ENCODE results near the gene SLC7A7. TPM values are rescaled to one million over a fixed set of nuclear protein-coding genes. Genes with fewer than 3 reads are reported as not detected.
"Not testable (repeated sequence)": the region's sequence is repeated elsewhere in the genome, so short reads cannot be mapped to it uniquely, and the experiment has no call there.

Gene SLC7A7
- total RNA-seq, 1 donor from 2014 or later = 4.8 TPM

DNA sequence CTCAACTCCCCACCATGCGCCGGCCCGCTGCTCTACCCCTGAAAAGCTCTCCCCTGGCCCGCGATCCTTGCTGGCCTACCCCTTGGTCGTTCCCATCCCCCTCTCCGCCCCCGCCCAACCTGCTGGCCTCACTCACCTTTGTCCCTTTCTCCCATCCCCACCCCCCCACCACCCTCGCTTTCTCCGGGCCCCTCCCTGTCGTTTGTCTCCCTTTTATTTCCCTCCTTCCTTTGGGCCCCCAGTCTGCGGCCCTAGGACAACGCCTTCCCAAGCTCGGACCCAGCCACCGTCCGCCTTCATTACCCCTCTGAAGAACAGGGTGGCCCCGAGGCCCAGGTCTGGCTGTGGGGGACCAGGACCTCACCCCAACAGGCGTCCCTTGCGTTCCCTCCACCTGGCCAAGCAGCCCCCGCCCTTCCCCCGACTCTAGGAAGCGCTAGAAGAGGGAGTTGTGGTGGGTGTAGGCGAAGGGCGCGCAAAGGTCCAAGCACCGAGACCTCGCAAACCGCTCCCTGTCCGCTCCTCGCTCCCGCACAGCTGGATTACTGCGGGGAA, 6.9 kb upstream of the SLC7A7 start:
- no peak for DNase-seq (ENCODE audit: low spot score)

DNA sequence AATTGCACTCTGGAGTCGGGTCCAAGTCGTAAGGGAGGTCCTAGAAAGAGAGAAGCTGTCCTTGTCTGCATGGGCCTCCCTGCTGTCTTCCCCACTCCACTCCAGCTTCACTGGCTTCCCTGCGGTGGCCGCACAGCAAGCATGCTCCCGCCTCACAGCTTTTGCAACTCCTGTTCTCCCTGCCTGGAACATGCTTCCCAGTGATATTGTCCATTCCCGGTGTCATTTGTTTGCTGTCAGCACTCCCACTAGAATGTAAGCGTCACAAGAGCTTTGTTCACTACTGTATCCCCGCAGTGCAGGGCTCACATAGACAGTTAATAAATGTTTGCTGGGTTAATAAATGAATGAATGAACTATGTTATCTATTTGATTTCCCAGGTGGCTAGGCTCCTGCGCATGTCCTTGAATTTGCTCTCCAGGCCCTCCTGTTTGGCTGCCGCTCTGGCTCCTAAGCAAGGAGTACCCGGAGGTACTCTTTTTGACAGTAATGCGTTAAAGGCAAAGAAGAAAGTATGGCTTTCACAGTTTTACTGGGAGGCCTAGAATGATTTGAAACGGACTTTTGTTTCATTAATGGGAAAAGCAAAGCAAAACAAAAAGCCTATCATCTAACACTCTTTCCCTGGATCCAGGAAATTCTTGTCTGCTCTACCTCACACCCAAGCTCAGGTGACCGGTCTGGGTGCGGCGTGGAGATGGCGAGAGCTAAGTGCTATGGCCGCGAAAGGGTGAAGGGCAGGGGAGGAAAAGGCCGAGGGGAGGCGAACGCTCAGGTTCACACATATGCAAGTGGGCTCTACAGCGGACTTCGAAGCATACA, 6.2 kb upstream of the SLC7A7 start:
- peak; percentile 38 for DNase-seq (ENCODE audit: low spot score)

DNA sequence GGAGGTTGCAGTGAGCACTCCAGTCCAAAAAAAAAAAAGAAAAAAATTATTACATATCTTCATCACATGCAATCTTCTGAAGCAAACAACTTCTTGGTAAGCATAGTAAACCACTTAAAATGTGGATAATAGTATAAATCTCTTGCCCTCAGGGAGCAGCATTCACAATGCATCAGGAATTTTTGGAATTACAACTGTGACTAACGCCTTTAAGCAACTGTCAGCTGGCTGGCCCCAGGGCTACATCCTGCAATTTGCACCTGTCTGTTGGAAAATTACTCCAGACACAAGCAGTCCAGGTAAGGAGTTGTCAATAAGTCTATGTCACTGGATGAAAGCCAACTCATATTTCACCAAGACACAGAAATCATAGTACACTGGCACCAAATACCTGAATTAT, 5.5 kb upstream of the SLC7A7 start:
- DNase-seq (ENCODE audit: low spot score) = no peak

DNA sequence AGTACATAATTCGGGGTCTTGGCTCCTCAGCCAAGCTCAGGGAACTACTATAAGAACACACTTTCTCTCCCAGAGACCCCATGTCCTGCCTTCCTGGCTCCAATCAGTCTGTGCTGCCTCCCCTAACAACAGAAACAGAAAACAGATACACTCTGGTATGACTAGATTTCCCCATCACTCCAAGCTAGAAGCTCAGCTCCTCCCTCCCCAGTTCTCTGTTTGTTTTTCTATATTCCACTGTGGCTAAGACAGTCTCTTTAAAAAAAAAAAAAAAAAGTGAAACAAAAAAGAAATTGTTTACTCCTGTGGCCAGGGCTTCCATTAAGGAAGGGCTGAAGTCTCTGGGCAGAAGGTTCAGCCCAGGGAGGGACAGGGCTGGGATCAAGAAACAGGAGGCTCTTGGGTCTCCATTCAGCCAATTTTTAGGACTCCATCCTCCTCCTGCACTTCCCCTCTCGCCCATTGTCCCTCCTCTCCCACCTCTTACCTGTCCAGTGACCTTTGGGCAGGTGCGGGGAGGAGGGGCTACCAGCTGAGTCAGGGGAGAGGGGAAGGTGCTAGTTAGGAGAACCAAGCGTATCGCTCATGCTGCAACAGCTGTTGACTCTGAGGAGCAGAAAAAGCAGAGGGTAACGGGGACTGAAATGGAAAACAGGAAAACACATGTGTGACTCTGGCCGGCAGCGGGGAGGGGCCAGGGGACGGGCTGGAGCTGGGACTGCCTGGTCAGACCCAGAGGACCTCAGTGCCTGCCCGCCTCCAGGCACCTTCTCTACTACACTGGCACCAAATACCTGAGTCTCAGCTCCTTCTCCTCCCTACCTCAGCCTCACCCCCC, 4.1 kb upstream of the SLC7A7 start:
- DNase-seq (ENCODE audit: low spot score) = peak; percentile 91

DNA sequence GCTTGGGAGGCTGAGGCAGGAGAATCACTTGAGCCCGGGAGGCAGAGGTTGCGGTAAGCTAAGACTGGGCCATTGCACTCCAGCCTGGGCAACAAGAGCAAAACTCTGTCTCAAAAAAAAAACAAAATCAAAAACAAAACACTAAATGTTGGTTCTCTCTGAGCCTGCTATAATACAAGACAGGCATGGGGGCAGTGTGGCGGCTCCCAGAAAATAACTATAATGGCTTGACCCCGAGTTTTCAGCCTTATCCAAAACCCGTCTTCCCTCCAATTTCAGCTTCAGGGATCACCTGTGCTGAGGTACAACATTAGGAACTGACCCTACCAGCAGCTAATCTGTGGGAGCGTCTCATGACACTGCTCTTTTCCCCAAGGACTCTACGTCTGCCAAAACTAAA, 862 bp downstream of the SLC7A7 start:
- DNase-seq (ENCODE audit: low spot score) = no peak

DNA sequence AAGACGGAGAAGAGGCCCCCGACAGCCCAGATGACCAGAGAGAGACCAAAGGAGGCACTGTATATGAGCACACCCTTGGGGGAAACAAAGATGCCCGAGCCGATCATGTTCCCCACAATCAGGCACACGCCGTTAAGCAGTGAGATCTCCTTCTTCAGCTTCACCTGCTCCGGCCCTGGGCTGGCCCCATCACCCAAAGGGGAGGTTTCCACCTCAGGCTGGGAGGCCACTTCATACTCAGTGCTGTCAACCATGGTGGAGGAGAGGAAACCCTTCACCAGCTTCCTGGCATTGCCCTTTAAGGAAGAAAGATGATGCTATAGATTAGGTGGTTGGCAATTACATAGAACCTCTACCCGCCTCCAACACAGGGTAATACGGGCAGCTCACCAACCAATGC, 2.1 kb downstream of the SLC7A7 start:
- no peak for DNase-seq (ENCODE audit: low spot score)

DNA sequence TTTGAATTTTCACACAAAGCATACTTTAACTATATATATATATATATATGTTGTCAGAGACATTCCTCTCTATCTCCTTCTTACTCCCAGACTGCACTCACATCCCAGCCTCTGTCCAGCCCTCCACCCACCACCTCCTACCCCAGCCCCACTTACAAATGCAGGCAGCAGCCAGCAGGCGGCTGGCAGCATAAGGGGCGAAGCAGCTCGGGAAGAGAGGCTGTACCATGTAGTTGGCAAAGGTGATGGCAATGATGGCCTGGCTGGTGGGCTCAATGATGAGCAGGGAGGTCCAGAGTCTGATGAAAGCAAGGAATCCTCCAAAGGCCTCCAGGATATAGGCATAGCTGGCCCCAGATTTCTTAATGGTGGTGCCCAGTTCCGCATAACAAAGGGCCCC, 2.5 kb downstream of the SLC7A7 start:
- DNase-seq (ENCODE audit: low spot score) = no peak

DNA sequence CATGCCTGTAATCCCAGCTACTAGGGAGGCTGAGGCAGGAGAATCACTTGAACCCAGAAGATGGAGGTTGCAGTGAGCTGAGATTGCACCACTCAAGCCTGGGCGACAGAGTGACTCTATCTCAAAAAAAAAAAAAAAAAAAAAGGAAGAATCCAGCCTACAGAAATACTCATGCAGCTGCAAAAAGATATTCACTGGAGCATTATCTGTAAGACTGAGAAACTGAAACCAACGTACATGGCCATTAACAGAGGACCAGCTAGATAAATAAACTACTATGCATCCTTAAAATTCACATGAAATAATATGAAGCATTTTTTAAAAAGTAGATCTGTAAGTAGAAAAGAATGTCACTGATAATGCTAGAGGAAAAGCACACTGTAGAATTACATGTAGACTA, 3.5 kb downstream of the SLC7A7 start:
- DNase-seq (ENCODE audit: low spot score) = no peak

DNA sequence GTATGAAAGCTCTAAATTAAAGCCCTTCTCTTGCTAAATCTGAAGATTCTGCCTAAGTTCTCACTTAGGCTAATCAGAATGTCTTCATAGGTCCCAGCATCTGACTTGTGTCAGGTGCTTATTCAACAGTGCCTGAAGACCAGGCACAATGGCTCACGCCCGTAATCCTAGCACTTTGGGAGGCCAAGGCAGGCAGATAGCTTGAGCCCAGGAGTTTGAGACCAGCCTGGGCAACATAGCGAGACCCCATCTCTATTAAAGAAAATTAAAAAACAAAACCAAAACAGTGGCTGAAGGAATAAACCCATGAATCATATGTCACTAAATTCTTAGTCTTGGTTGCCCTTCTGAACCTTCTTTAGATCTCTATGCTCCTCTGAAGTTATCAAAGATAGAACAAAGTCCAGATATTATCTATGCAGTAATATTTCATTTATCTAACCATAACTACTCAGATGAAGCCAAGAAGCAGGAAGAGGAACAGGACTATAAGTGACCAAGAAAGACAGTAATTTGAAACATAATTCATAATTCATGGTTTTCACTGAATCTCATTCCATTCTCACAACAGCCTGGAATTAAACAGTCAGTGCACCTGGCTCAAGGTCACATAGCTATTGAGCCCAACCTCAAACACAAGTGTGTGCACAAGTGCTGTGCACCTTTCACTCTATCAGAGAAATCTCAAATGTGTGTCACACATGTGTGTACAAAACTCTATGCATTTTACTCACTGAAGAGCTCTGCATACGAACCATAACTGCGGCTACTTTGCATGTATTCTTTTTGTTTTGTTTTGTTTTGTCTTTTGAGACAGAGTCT, 6.6 kb downstream of the SLC7A7 start:
- no peak for DNase-seq (ENCODE audit: low spot score)

DNA sequence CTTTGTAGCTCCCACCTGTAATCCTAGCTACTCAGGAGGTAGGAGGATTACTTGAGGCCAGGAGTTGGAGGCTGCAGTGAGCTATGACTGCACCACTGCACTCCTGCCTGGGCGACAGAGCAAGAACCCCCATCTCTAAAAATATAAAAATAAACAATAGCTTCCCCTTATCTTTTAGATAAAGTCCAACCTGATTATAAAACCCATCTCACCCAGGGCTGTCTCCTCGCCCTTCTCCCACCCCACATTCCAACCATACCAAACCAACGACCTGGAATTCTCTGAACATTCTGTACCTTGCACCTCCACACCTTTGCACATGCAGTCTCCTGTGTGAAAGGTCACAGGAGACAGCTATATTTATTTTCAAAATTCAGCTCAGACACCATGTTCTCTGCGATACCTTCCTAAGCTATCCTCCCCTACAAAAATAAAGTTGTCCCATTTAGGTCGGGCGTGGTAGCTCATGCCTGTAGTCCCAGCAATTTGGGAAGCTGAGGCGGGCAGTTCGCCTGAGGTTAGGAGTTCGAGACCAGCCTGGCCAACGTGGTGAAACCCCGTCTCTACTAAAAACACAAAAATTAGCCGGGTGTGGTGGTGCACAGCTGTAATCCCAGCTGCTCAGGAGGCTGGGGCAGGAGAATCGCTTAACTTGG, 7.7 kb downstream of the SLC7A7 start:
- DNase-seq (ENCODE audit: low spot score) = no peak

DNA sequence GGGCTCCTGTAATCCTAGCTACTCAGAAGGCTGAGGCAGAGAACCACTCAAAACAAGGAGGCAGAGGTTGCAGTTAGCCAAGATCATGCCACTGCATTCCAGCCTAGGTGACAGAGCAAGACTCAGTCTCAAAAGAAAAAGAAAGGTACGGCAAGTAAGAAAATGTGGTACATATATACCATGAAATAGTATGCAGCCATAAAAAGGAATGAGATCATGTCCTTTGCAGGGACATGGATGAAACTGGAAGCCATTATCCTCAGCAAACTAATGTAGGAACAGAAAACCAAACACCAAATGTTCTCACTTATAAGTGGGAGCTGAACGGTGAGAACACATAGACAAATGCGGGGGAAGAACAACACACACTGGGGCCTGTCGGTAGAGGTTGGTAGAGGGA, 10.0 kb downstream of the SLC7A7 start:
- DNase-seq (ENCODE audit: low spot score) = not testable (repeated sequence)

DNA sequence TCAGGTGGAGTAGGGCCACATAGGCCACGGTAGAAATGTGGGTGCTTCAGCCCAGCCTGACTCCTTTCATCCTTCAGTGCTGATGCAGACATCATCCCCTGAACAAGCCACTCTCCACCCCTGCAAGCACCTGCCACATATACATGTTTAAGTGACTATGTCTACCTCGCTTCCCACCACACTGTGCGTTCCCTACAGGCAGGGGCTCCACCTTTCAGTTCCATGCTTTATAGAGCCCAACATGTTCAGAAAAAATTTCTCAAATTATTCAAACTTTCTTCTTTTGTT, 11.6 kb downstream of the SLC7A7 start:
- DNase-seq (ENCODE audit: low spot score) = no peak

DNA sequence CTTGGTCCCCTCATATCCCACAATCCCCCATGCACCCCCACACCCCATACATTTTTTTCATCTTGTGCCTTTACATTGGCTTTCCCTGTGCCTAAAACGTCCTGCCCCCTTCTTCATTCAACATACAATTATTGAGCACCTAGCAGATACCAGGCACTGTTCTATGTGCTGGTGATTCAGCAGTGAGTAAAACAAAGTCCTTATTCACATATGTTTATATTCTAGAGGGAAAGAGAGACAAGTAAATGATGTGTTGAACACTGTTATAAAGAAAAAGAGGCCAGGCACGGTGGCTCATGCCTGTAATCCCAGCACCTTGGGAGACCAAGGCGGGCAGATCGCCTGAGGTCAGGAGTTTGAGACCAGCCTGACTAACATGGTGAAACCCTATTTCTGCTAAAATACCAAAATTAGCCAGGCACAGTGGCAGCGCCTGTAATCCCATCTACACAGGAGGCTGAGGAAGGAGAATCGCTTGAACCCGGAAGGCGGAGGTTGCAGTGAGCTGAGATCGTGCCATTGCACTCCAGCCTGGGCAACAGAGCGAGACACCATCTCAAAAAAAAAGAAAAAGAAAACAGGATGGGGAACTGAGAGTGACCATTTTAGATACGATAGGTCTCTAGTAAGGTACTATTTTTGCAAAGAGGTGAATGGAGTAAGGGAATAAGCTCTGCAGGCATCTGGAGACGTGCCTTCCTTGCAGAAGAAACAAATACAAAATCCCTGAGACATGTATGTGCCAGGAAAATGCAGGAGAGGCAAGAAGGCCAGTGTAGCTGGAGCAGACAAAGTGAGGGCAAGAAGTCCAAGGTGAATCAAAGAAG, 12.2 kb downstream of the SLC7A7 start:
- DNase-seq (ENCODE audit: low spot score) = no peak

DNA sequence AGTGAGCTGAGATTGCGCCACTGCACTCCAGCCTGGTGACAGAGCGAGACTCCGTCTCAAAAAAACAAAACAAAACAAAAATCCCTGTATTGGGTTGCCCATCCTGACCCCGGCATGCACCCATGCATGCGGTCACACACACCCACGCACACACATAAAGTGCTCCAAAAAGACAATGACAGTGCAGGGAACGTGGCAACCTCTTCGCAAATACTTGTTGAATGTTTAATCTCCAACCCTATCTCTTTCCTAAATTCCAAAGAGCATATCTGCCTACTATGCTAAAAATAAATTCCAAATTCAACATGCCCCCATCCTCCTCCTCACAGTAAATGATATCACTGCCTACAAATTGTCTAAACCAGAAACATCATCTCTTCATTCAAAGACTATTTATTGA, 13.5 kb downstream of the SLC7A7 start:
- DNase-seq (ENCODE audit: low spot score) = no peak

DNA sequence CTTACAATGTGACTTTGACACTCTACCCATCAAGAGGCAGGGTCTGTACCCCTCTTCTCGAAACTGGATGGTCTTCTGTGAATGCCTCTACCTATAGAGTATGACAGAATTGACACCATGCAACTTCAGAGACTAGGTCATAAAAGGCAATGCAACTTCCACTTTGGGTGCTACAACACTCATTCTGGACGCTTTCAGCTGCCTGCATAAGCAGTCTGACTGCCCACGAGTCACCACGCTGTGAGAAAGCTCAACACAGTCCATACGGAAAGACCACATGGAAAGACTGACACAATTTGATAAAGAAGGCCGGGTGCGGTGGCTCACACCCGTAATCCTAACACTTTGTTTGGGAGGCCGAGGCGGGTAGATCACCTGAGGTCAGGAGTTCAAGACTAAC, 14.9 kb downstream of the SLC7A7 start:
- DNase-seq (ENCODE audit: low spot score) = no peak

DNA sequence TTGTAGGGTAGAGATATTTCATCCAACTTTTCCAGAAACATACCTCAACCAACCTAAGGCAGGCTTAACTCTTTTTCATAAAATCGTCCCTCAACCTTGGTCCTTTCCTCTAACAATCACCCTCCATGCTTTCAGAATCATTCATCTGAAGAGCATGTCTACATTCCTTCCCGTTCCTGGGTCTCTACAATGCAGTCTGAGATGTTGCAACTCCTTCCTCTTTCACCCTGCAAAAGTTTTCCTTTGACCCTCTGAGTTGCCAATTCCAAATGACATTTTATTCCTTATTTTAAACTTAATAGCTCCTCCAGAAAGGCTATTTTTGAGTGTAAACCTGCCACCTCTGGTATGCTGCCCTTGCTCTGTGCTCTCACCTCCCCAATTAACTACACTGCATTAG, 16.7 kb downstream of the SLC7A7 start:
- no peak for DNase-seq (ENCODE audit: low spot score)

DNA sequence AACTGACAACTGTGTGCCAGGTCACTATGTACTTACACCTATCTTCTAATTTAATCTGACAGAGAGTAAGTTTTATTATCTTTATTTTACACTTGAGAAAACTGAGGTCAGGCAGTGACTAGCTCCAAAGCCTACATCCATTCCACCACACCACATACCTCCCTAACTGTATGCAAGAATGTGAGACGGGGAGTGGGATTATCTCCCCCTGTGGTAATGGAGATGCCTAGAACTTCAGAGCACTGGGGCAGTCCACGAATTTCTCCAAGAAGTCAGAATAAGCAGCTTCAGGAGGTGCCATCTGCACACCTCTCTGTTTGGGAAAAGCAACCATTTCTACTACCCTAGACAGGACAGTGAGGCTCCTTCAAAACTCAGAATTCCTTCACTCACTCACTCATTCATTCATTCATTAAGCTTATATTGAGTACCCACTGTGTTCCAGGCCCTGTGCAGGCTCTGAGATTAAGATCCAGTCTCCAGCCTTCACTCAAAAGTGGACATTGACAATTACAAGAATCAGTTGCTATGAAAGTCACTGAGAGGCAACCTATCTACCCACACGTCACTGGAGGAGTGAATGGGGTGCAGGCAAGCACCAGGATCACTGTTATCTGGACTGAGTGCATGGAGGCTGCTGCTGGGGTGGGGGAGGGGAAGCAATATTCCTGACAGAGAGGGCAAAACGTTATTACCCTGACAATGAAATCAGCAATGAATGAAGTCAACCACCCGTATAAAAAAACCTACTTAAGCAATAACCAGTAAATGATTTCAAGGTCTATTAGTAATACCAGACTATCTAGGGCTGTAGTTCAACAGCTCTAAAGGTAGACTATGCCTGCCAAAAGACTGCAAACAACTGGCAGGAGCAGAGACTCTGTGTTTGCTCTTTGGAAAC, 18.0 kb downstream of the SLC7A7 start:
- DNase-seq (ENCODE audit: low spot score) = no peak

DNA sequence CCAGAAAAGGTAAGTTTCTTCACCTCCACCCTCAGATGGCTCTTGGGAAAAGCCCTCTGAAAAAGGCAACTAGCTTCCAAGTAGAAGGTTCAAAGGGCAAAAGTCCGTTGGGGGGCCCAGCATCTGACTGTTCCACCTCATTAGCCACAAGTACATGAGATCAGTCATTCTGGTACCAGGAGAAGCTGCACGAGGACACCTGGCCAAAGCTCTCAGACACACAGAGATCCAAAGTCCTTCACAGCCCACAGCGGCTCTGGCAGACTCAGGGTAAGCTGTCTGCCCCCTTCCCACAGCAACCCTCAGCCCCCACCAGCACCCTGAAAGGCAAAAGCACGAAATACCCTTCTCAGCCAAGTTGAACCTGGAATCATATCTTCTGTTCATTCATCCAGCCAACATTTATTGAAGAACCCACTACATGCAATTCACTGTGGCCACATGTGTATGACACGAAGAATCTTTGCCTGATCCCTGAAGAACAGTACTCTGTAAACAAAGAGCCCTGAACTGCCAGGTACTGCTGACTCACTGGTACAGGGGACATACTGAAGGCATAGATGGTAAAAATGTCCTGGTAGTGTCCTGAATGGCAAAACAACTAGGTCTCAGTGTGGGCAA, 19.0 kb downstream of the SLC7A7 start:
- DNase-seq (ENCODE audit: low spot score) = no peak

DNA sequence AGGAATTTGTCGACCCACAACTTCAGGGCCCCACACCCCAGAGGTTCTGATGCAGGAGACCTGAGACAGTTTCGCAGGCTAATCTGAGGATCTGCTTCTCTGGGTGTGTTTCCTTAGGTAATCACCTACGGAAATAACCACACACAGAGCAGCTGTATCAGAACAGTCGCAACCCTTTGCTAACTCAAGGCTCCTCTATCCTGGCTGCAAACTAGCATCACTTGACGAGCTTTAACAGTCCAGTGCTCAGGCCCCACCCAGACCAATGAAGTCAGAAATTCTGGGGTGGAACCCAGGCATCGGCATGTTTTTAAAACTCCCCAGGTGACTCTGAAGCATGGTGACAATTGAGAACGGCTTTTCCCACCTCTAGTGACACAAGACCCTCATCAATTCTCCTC, 20.7 kb downstream of the SLC7A7 start:
- no peak for DNase-seq (ENCODE audit: low spot score)

Measured in umbilical cord (tissue), 2 donors.